Activated T-cell treated with anti-CD3 and anti-CD28 coated beads, Interleukin-2, amount 50 U/mL, for 24 hours (primary cell): ENCODE measurements around the gene SIRT7.
A peak's percentile ranks its signal among the peaks of the same experiment; 100 is the strongest.

ENCODE experiments used
- DNase-seq: peaks from one replicate; pipeline ENCODE4 v3.0.0-alpha.2; 2020
- H3K27ac Mint-ChIP-seq: 2 replicates; pipeline ENCODE4 v1.8.0; 2020; ENCODE audit warnings: mild to moderate bottlenecking, mixed read lengths
- H3K27me3 Mint-ChIP-seq: 2 replicates; pipeline ENCODE4 v1.8.0; 2020; ENCODE audit warnings: mixed read lengths
- H3K36me3 Mint-ChIP-seq: 2 replicates; pipeline ENCODE4 v1.8.0; 2020; ENCODE audit warnings: low read depth, mixed read lengths
- H3K4me1 Mint-ChIP-seq: 2 replicates; pipeline ENCODE4 v1.8.0; 2020; ENCODE audit warnings: low read depth, mixed read lengths
- H3K4me3 Mint-ChIP-seq: 2 replicates; pipeline ENCODE4 v1.8.0; 2020; ENCODE audit warnings: mild to moderate bottlenecking, moderate library complexity, mixed read lengths
- H3K9me3 Mint-ChIP-seq: 2 replicates; pipeline ENCODE4 v1.8.0; 2020; ENCODE audit warnings: mixed read lengths

SIRT7 gene

DNA sequence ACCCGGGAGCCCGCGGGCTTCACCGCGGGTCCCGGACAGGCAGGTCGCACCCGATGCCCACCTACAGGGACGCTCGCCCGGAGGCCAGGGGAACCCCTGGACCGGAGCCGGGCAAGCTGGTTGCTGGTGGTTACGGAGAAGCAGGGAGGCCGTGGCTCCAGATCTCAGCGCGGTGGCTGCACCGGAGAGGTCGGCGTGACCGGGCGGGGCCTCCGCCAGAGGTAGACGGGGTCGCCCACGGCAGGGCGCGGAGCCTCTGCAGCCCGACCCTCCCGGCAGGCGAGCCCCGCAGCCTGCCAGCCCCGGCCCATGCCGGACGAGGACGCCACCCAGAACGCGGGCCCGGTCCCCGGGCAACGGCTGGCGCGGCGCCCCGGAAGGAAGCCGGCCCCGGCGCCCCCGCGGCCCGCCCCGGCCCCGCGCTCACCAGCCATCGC lies 7.1 kb downstream of the SIRT7 start:
- H3K4me1 Mint-ChIP-seq: peaks cover 20% of the 10 kb centered on the region
- no peaks in the 10 kb centered on the region for H3K9me3 Mint-ChIP-seq
- H3K36me3 Mint-ChIP-seq: peaks cover 76% of the 10 kb centered on the region
- no peak for DNase-seq
- H3K27ac Mint-ChIP-seq: peak overlapping the region; percentile 84
- H3K27me3 Mint-ChIP-seq: no peaks in the 10 kb centered on the region
- H3K4me3 Mint-ChIP-seq: peak overlapping the region; percentile 84

- H3K9me3 Mint-ChIP-seq: no peaks in the 10 kb centered on the region
- peaks cover 72% of the 10 kb centered on the region for H3K36me3 Mint-ChIP-seq
- H3K4me3 Mint-ChIP-seq: peak overlapping the region; percentile 84
- peaks cover 17% of the 10 kb centered on the region for H3K4me1 Mint-ChIP-seq
- no peaks in the 10 kb centered on the region for H3K27me3 Mint-ChIP-seq
- peak overlapping the region; percentile 84 for H3K27ac Mint-ChIP-seq
- no peak for DNase-seq
Measured at GRCh38 chr17:81909966-81910839, 7.8 kb downstream of the SIRT7 start.

DNA sequence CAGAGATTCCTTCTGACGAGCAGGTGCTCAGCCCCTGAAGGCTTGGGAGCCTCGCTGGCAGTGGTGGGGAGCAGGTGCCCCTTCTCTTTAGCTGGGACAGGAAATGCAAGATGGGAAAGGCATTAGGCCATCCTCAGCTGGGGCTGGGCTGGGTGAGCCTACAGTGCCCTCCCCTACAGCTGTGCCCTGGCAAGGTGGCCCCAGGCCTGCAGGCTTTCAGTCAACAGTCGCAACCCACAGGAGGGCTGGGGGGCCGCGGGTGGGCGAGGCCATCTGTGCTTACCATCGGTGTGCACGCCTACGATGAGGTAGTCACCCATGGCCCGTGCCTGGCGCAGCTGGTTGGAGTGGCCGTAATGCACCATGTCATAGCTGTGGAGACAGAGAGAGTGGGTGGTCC lies 8.7 kb downstream of the SIRT7 start:
- DNase-seq: no peak
- Mint-ChIP-seq H3K4me3 (peak overlapping the region; percentile 84), H3K27me3 (no peaks in the 10 kb centered on the region), H3K36me3 (peaks cover 70% of the 10 kb centered on the region), H3K9me3 (no peaks in the 10 kb centered on the region), H3K4me1 (peaks cover 14% of the 10 kb centered on the region), H3K27ac (no peak overlapping the region)

- H3K27me3 Mint-ChIP-seq: no peaks in the 10 kb centered on the region
- no peak overlapping the region for H3K27ac Mint-ChIP-seq
- H3K4me1 Mint-ChIP-seq: peaks cover 14% of the 10 kb centered on the region
- no peak overlapping the region for H3K4me3 Mint-ChIP-seq
- DNase-seq: no peak
- H3K36me3 Mint-ChIP-seq: peaks cover 68% of the 10 kb centered on the region
- no peaks in the 10 kb centered on the region for H3K9me3 Mint-ChIP-seq
Measured at GRCh38 chr17:81908793-81909192, 9.2 kb downstream of the SIRT7 start.

DNA sequence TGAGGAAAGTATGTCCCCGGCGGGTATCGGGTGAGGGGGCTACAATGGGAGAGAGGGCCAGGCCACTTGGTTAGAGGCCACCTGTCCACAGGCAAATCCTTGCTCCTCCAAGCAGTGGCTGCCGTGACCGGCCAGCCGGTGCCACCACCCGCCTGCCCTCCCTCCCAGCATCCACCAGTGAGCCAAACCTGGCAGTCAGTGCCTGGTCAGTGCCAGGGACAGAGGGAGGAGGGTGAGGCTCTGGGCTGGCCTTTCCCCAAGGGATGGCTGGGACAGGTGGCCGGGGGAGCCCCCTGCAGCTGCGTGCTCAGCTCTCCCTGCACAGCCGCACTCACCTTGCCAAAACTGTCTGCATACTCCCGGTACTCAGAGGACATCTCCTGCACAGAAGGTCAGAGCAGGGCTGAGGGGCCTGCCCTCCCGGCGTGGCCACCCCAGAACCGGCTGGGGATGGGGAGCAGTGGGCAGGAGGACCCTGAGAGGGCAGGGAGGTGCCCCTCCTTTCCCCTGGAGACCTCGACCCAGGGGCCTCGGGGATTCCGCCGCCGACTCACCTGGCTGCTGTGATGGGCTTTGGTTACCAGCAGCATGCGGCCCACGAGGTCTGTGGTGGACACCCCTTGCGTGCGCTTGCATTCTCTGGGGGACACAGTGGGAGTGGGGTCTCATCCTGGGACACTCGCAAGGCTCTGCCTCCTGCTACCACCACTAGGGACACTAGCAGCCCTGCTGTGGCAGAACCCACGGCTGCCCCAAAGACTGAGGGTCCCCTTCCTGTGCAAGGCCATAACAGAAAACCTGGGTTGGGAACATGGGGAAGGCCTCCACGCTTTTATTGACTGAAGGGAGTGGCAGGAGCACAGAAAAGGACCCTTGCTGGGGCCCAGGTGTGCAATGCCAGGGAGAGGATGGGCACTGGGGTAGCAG lies 10.5 kb downstream of the SIRT7 start:
- Mint-ChIP-seq H3K27me3 (no peaks in the 10 kb centered on the region), H3K36me3 (peaks cover 58% of the 10 kb centered on the region), H3K4me3 (no peak overlapping the region), H3K4me1 (peaks cover 11% of the 10 kb centered on the region), H3K9me3 (no peaks in the 10 kb centered on the region), H3K27ac (no peak overlapping the region)
- no peak for DNase-seq

DNA sequence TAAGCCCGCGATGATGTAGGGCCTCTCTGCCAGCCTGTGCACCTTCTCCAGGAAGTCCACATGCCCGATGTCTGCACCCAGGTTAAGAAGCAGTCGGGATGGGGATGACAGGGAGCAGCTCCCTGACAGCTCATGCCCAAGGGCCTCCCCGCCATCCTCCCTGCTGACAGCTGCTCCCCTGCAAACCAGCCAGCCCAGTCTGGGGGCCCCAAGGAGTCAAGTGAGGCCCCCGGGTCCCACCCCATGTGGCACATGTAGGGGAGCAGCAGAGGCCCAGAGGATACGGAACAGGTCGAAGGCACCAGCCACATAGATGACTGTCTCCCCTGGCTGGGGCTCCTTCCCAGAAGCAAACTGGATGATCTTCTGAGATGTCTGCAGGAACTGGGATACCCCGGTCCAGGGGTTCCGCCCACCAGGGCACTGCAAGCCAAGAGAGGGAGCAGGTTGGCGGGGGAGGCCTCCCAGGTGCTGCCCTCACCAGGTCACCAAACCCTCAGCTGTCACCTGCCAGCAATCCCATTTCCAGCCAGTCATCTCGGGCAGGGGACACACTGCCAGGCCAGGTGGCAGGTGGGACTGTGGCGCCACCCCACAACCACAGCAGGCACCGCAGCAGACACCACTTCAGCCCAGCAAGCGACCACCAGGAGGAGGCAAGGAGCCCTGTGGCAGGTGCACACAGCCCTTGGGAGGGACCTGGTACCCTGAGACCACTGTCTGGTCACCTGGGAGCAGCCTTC lies 11.3 kb downstream of the SIRT7 start:
- H3K9me3 Mint-ChIP-seq: no peaks in the 10 kb centered on the region
- H3K27ac Mint-ChIP-seq: no peak overlapping the region

GRCh38 chr17:81905993-81906392 lies 12.0 kb downstream of the SIRT7 start:
- Mint-ChIP-seq H3K4me1 (peaks cover 10% of the 10 kb centered on the region), H3K4me3 (no peak overlapping the region), H3K36me3 (peaks cover 50% of the 10 kb centered on the region), H3K9me3 (no peaks in the 10 kb centered on the region), H3K27me3 (peaks cover 6% of the 10 kb centered on the region), H3K27ac (no peak overlapping the region)
- DNase-seq: no peak

More for the DNA sequence above, 11.3 kb downstream of the SIRT7 start:
- Mint-ChIP-seq H3K36me3 (peaks cover 49% of the 10 kb centered on the region), H3K4me1 (peaks cover 10% of the 10 kb centered on the region), H3K27me3 (no peaks in the 10 kb centered on the region), H3K4me3 (no peak overlapping the region)
- no peak for DNase-seq

GRCh38 chr17:81905424-81905875 lies 12.5 kb downstream of the SIRT7 start:
- Mint-ChIP-seq H3K36me3 (peaks cover 54% of the 10 kb centered on the region), H3K4me1 (peaks cover 11% of the 10 kb centered on the region), H3K27me3 (peaks cover 12% of the 10 kb centered on the region), H3K27ac (no peak overlapping the region), H3K9me3 (no peaks in the 10 kb centered on the region), H3K4me3 (no peak overlapping the region)
- DNase-seq: no peak

- H3K4me3 Mint-ChIP-seq: no peak overlapping the region
- H3K4me1 Mint-ChIP-seq: peaks cover 7% of the 10 kb centered on the region
- H3K9me3 Mint-ChIP-seq: no peaks in the 10 kb centered on the region
- H3K36me3 Mint-ChIP-seq: peaks cover 60% of the 10 kb centered on the region
- H3K27ac Mint-ChIP-seq: no peak overlapping the region
- peaks cover 16% of the 10 kb centered on the region for H3K27me3 Mint-ChIP-seq
- DNase-seq: no peak
Measured at GRCh38 chr17:81904600-81905423, 13.2 kb downstream of the SIRT7 start.

DNA sequence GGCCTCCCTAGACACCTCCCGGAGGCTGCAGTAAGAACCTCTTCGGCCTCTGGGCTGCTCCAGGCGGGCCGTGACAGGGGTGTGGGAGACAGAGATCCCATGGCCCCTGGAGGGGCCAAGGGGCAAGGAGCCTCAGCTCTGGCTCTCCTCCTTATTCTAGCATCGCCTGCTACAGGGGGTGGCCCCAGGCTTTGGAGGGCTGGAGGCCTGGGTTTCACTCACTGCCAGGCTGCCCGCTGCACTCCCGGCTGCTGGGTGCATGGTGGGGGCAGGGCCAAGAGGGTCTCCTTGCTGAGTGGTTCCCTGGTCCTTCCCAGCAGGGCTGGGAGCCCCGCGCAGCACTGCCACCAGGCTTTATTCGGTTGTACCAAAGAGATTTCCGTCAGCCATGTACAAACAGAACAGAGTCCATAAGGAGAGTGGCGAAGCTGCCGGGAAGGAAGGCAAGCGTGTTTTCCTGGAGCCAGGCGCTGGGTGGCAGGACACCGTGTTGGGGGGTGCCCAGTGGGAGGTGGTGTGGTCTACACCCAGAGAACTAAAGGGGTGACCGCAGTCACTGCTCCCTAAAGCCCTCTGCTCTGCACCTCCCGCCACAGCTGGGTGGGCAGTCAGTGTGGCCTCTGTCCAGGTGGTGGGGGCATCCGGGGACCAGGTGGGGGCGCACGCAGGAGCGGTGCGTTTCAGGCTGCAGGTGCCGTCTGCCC lies 13.9 kb downstream of the SIRT7 start:
- Mint-ChIP-seq H3K27ac (no peak overlapping the region), H3K4me3 (no peak overlapping the region), H3K27me3 (peaks cover 16% of the 10 kb centered on the region), H3K36me3 (peaks cover 63% of the 10 kb centered on the region), H3K4me1 (peaks cover 6% of the 10 kb centered on the region), H3K9me3 (no peaks in the 10 kb centered on the region)
- no peak for DNase-seq

GRCh38 chr17:81903415-81903831 lies 14.6 kb downstream of the SIRT7 start:
- no peak for DNase-seq
- no peak overlapping the region for H3K4me3 Mint-ChIP-seq
- H3K4me1 Mint-ChIP-seq: peaks cover 6% of the 10 kb centered on the region
- no peaks in the 10 kb centered on the region for H3K9me3 Mint-ChIP-seq
- H3K27me3 Mint-ChIP-seq: peaks cover 16% of the 10 kb centered on the region
- peaks cover 63% of the 10 kb centered on the region for H3K36me3 Mint-ChIP-seq
- H3K27ac Mint-ChIP-seq: no peak overlapping the region

DNA sequence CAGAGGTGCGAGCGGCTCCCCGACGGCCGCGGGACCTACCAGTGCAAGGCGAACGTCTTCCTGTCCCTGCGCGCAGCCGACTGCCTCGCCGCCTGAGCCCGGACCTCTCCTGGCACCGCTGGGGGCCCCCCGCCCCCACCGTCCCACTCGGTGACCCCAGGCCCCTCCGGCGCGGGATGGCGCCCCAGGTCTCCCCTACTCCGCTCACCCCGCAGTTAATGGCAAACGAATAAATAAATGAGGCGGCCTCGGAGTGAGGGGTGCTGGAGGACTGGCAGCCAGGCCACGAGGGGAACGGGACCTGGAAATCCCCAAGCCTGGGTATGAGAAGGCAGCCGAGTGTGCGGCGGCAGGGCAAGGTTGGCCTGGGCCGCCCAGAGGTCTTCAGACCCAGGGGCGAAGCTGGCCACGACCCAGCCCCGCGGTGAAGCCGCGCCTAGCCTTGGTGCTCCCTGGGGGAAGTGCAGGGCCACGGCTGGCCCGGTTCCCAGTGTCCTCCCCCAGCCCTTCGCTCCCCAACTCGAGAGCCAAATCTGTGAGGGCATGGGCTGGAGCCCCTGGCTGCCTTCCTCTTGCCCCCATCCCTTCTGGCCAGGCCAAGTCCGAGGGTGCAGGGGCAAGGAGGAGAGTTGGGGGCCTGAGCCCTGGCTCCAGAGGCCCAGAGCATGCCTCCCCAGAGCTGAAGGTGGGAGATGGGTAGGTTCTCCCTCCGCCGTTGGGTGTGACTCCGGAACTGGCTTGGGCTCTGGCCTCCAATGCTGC lies 15.1 kb downstream of the SIRT7 start:
- peaks cover 63% of the 10 kb centered on the region for H3K36me3 Mint-ChIP-seq
- no peak overlapping the region for H3K4me3 Mint-ChIP-seq
- H3K27ac Mint-ChIP-seq: no peak overlapping the region
- peaks cover 6% of the 10 kb centered on the region for H3K4me1 Mint-ChIP-seq
- no peak for DNase-seq
- peaks cover 16% of the 10 kb centered on the region for H3K27me3 Mint-ChIP-seq
- H3K9me3 Mint-ChIP-seq: no peaks in the 10 kb centered on the region
